ENCODE measurements around the gene CLEC14A. TPM values are rescaled to one million over a fixed set of nuclear protein-coding genes. Genes with fewer than 3 reads are reported as not detected.
A peak's percentile ranks its signal among the peaks of the same experiment; 100 is the strongest.

Gene CLEC14A
- total RNA-seq, 6 experiments from 2014 or later: 3.2 to 11.6 (median 5.6) TPM

GRCh38 chr14:38206689-38207376, 49.1 kb downstream of the CLEC14A start:
- ATAC-seq: no peak
- WGBS (ENCODE audit: insufficient coverage, low coverage, low lambda C conversion rate, missing lambda C conversion rate): 57% methylated on average over 2 of the region's 2 CpGs
- H3K36me3 ChIP-seq: no peaks in the 10 kb centered on the region
- H3K9me3 ChIP-seq: no peaks in the 10 kb centered on the region
- DNase-seq: no peak
- peak overlapping the region in 1 of 3 donors; percentile 85 for H3K27ac ChIP-seq
- intact Hi-C loops (cut with DNase I): no loop called here
- H3K4me3 ChIP-seq: no peak overlapping the region
- no peaks in the 10 kb centered on the region for H3K27me3 ChIP-seq
- TF ChIP-seq CTCF (IDR thresholded peaks at IDR 0.05) (no peak), POLR2A (IDR thresholded peaks at IDR 0.05) (no peak)
- H3K4me1 ChIP-seq: peaks cover 0 to 9% (median 2%) of the 10 kb centered on the region in 4 donors

DNA sequence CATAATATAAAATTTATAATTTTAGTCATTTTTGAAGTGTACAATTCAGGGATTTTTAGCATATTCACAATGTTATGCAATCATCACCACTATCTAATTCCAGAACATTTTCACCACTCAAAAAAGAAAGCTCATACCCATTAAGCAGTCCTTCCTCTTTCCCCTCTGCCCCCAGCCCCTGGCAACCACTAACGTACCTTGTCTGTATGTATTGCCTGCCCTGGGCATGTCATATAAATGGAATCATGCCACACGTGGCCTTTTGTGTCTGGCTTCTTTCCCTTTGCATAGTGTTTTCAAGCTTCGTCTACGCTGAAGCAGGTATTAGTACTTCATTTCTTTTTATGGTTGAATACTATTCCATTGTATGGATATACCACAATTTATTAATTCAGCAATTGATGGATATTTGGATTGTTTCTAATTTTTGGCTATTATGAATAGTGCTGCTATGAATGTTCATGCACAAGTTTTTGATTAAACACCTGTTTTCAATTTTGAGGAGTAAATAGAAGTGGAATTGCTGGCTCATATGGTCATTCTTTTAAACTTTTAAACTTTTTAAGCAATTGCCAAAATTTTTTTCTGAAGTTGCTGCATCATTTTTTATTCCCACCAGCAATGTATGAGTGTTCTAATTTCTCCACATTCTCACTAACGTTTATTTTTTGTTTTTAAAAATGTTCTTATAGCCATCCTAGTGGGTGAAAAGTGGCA, 49.8 kb downstream of the CLEC14A start:
- H3K27me3 ChIP-seq: no peaks in the 10 kb centered on the region
- no peak overlapping the region for H3K4me3 ChIP-seq
- H3K9me3 ChIP-seq: no peaks in the 10 kb centered on the region
- intact Hi-C loops (cut with DNase I): no loop called here
- TF ChIP-seq POLR2A (IDR thresholded peaks at IDR 0.05) (no peak), CTCF (IDR thresholded peaks at IDR 0.05) (no peak)
- 76% methylated on average over 5 of the region's 5 CpGs for WGBS (ENCODE audit: insufficient coverage, low coverage, low lambda C conversion rate, missing lambda C conversion rate)
- ATAC-seq (no peak), DNase-seq (no peak)
- H3K4me1 ChIP-seq: peaks cover 0 to 9% (median 2%) of the 10 kb centered on the region in 4 donors
- no peaks in the 10 kb centered on the region for H3K36me3 ChIP-seq
- H3K27ac ChIP-seq: no peak overlapping the region

DNA sequence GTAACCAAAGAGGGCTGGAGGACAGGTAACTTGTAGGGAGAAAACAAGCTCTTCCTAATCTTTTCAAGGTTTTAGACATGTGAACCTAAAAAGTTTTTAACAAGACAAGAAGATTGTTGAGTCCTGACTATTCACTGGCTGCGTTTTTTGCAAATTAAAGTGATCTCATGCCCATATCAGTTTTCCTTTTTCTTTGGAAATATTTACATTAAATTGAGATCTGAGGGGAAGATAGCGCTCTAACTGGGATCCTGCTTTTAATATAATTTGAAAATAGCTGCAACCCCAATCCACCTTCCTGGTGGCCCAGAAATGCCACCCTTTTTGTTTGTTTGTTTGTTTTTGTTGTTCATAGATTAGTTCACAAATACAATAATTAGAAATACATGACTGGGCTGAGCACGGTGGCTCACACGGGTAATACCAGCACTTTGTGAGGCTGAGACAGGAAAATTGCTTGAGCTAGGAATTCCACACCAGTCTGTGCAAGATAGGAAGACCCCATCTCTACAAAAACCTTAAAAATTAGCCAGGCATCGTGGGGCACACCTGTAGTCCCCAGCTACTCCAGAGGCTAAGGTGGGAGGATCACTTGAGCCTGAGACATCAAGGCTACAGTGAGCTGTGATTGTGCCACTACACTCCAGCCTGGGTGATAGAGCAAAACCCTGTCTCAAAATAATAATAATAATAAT, 50.6 kb downstream of the CLEC14A start:
- DNase-seq: no peak
- intact Hi-C loops (cut with DNase I): no loop called here
- TF ChIP-seq POLR2A (IDR thresholded peaks at IDR 0.05) (no peak), CTCF (IDR thresholded peaks at IDR 0.05) (no peak)
- H3K27me3 ChIP-seq: no peaks in the 10 kb centered on the region
- H3K4me3 ChIP-seq: no peak overlapping the region
- ATAC-seq: no peak
- H3K36me3 ChIP-seq: no peaks in the 10 kb centered on the region
- no peak overlapping the region for H3K27ac ChIP-seq
- no peaks in the 10 kb centered on the region for H3K9me3 ChIP-seq
- peaks cover 0 to 9% (median 2%) of the 10 kb centered on the region in 4 donors for H3K4me1 ChIP-seq
- 83% methylated on average over 4 of the region's 5 CpGs for WGBS (ENCODE audit: insufficient coverage, low coverage, low lambda C conversion rate, missing lambda C conversion rate)

GRCh38 chr14:38204719-38205115, 51.2 kb downstream of the CLEC14A start:
- Histone ChIP-seq H3K27ac (no peak overlapping the region), H3K9me3 (no peaks in the 10 kb centered on the region), H3K27me3 (no peaks in the 10 kb centered on the region), H3K36me3 (no peaks in the 10 kb centered on the region), H3K4me3 (no peak overlapping the region), H3K4me1 (peaks cover 0 to 3% (median under 1%) of the 10 kb centered on the region in 4 donors)
- ATAC-seq: no peak
- no peak for TF ChIP-seq CTCF (IDR thresholded peaks at IDR 0.05)
- no peak for TF ChIP-seq POLR2A (IDR thresholded peaks at IDR 0.05)
- no peak for DNase-seq
- intact Hi-C loops (cut with DNase I): no loop called here

Other genes with a start within 250 kb of the CLEC14A start
- gene SSTR1, start 48.2 kb downstream of the CLEC14A start, total RNA-seq: 1 to 10 TPM; 1.6 to 8.0 (median 4.0) TPM

Data from right lobe of liver (tissue), 6 donors.